ENCODE data around the gene LIN37.

GRCh38 chr19:35727053-35727955 lies 21.1 kb upstream of the LIN37 start:
- TF ChIP-seq, protein P1, sequence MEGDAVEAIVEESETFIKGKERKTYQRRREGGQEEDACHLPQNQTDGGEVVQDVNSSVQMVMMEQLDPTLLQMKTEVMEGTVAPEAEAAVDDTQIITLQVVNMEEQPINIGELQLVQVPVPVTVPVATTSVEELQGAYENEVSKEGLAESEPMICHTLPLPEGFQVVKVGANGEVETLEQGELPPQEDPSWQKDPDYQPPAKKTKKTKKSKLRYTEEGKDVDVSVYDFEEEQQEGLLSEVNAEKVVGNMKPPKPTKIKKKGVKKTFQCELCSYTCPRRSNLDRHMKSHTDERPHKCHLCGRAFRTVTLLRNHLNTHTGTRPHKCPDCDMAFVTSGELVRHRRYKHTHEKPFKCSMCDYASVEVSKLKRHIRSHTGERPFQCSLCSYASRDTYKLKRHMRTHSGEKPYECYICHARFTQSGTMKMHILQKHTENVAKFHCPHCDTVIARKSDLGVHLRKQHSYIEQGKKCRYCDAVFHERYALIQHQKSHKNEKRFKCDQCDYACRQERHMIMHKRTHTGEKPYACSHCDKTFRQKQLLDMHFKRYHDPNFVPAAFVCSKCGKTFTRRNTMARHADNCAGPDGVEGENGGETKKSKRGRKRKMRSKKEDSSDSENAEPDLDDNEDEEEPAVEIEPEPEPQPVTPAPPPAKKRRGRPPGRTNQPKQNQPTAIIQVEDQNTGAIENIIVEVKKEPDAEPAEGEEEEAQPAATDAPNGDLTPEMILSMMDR (optimal IDR thresholded peaks at IDR 0.05 in 1 of 3, IDR thresholded peaks at IDR 0.05 in 1 of 3, conservative IDR thresholded peaks at IDR 0.05 in 1 of 3; ENCODE audit: extremely low read depth in 1 of 3, insufficient read depth in 2 of 3, low read length in 3 of 3): no peak
- TF ChIP-seq EZH2 (IDR thresholded peaks at IDR 0.05; ENCODE audit: low read length): no peak
